Gastrocnemius medialis (tissue), 4 donors: ENCODE results near the gene DNAJB6.

ENCODE experiments used
- POLR2A ChIP-seq, 2 donors: fragments of 450-650 bp; IDR thresholded peaks; one replicate each; pipeline ENCODE4 v1.6.1; 2017; ENCODE audit warnings: antibody characterized with exemption in 2 of 2, mild to moderate bottlenecking in 2 of 2, moderate library complexity in 2 of 2
- TF ChIP-seq, protein P1 (sequence below), 5 experiments: fragments of 450-650 bp in 3 of 5; fragments of 200-600 bp in 2 of 5; sonication (generic) in 2 of 5; IDR thresholded peaks in 4 of 5; conservative IDR thresholded peaks in 1 of 5; 1 replicate in 4 of 5; 2 replicates in 1 of 5; pipeline ENCODE4 v1.5.1; 2016 to 2019; ENCODE audit warnings: antibody characterized with exemption in 5 of 5, mild to moderate bottlenecking in 3 of 5, moderate library complexity in 3 of 5

DNA sequence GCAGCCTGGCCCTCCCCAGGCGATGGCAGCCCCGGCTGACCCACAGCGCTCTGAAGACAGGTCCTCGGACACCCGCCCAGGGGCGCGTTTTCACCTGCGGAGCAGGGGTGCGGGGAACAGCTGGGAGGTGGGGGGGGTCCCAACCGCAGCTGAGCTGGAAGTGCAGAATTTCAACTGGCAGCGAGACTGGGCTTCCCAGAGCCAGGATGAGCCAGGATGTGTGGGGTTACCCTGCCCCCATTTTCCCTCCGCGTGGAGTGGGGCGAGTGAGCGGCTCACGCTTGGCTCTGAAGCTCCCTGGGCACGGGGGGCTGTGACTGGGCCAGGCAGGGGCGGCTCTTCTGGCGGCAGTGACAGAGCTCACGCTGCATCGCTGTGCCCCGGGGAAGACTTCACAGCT, 70.2 kb downstream of the DNAJB6 start:
- TF ChIP-seq, protein P1, sequence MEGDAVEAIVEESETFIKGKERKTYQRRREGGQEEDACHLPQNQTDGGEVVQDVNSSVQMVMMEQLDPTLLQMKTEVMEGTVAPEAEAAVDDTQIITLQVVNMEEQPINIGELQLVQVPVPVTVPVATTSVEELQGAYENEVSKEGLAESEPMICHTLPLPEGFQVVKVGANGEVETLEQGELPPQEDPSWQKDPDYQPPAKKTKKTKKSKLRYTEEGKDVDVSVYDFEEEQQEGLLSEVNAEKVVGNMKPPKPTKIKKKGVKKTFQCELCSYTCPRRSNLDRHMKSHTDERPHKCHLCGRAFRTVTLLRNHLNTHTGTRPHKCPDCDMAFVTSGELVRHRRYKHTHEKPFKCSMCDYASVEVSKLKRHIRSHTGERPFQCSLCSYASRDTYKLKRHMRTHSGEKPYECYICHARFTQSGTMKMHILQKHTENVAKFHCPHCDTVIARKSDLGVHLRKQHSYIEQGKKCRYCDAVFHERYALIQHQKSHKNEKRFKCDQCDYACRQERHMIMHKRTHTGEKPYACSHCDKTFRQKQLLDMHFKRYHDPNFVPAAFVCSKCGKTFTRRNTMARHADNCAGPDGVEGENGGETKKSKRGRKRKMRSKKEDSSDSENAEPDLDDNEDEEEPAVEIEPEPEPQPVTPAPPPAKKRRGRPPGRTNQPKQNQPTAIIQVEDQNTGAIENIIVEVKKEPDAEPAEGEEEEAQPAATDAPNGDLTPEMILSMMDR (IDR thresholded peaks at IDR 0.05 in 4 of 5, conservative IDR thresholded peaks at IDR 0.05 in 1 of 5), result no peak
- TF ChIP-seq POLR2A (IDR thresholded peaks at IDR 0.05), result no peak
